Skeletal muscle tissue (tissue), 4 donors: Measurements from ENCODE around the gene IGFBP2. TPM values are rescaled to one million over a fixed set of nuclear protein-coding genes. Genes with fewer than 3 reads are reported as not detected.

Experiments
- H3K27ac ChIP-seq: one replicate; pipeline ENCODE4 v1.7.0; 2013; ENCODE audit warnings: mild to moderate bottlenecking, low read depth, low read length, inconsistent platforms
- H3K27me3 ChIP-seq, 3 donors: one replicate each; pipeline ENCODE4 v1.7.0; 2013; ENCODE audit warnings: low read length in 3 of 3; ENCODE audit not compliant: control insufficient read depth in 3 of 3, insufficient read depth in 3 of 3
- H3K36me3 ChIP-seq, 3 donors: one replicate each; pipeline ENCODE4 v1.7.0; 2013; ENCODE audit warnings: low read length in 3 of 3; ENCODE audit not compliant: control insufficient read depth in 3 of 3, insufficient read depth in 3 of 3
- H3K4me1 ChIP-seq, 3 donors: one replicate each; pipeline ENCODE4 v1.7.0; 2013; ENCODE audit warnings: low read length in 3 of 3, mild to moderate bottlenecking in 3 of 3; ENCODE audit not compliant: control insufficient read depth in 3 of 3, insufficient read depth in 3 of 3
- H3K4me3 ChIP-seq, 3 donors: one replicate each; pipeline ENCODE4 v1.7.0; 2013; ENCODE audit warnings: low read length in 3 of 3
- H3K9ac ChIP-seq, 3 donors: one replicate each; pipeline ENCODE4 v1.7.0; 2013; ENCODE audit warnings: low read length in 3 of 3, mild to moderate bottlenecking in 3 of 3, moderate library complexity in 2 of 3, low read depth in 1 of 3
- H3K9me3 ChIP-seq, 3 donors: one replicate each; pipeline ENCODE4 v1.7.0; 2013; ENCODE audit warnings: low read length in 3 of 3; ENCODE audit not compliant: control insufficient read depth in 3 of 3
- total RNA-seq: library from RNA; depleted of rRNA; stranded (reverse); fragments of >200 nt; gene quantifications from one replicate; pipeline ENCODE4 v1.2.3, GENCODE V29; 2014
- donor health status: Osteomylitis.

The IGFBP2 gene
- total RNA-seq, 1 donor from 2014 or later = 99.7 TPM

- H3K9me3 ChIP-seq = no peaks in the 10 kb centered on the region
- peaks cover 0 to 5% (median 0%) of the 10 kb centered on the region in 3 donors for H3K27me3 ChIP-seq
- H3K9ac ChIP-seq = no peak overlapping the region
- no peak overlapping the region for H3K4me3 ChIP-seq
- no peaks in the 10 kb centered on the region for H3K36me3 ChIP-seq
- H3K27ac ChIP-seq = no peak overlapping the region
- peaks cover 5 to 7% (median 5%) of the 10 kb centered on the region in 3 donors for H3K4me1 ChIP-seq
Observed at GRCh38 chr2:216660496-216660895, 27.3 kb downstream of the IGFBP2 start.

DNA sequence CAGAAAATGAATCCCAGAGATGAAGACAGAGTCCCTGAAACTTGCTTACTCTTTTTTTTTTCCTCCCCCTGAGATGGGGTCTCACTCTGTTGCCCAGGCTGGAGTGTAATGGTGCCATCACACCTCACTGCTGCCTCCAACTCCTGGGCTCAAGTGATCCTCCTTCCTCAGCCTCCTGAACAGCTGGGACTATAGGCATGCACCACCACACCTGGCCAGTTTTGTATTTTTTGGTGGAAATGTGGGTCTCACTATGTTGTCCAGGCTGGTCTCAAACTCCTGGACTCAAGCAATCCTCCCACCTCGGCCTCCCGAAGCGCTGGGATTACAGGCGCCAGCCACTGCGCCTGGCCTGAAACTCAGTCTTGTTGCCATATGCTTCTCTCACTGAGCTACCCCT, 27.8 kb downstream of the IGFBP2 start:
- Histone ChIP-seq H3K27ac (no peak overlapping the region), H3K4me1 (peaks cover 7 to 11% (median 8%) of the 10 kb centered on the region in 3 donors), H3K9me3 (no peaks in the 10 kb centered on the region), H3K4me3 (no peak overlapping the region), H3K36me3 (no peaks in the 10 kb centered on the region), H3K9ac (no peak overlapping the region), H3K27me3 (peaks cover 0 to 5% (median 0%) of the 10 kb centered on the region in 3 donors)

GRCh38 chr2:216661639-216662375, 28.6 kb downstream of the IGFBP2 start:
- H3K4me1 ChIP-seq = peaks cover 7 to 12% (median 8%) of the 10 kb centered on the region in 3 donors
- H3K9me3 ChIP-seq = no peaks in the 10 kb centered on the region
- H3K9ac ChIP-seq = no peak overlapping the region
- H3K27ac ChIP-seq = no peak overlapping the region
- H3K4me3 ChIP-seq = no peak overlapping the region
- H3K36me3 ChIP-seq = no peaks in the 10 kb centered on the region
- H3K27me3 ChIP-seq = peaks cover 0 to 3% (median 0%) of the 10 kb centered on the region in 3 donors

DNA sequence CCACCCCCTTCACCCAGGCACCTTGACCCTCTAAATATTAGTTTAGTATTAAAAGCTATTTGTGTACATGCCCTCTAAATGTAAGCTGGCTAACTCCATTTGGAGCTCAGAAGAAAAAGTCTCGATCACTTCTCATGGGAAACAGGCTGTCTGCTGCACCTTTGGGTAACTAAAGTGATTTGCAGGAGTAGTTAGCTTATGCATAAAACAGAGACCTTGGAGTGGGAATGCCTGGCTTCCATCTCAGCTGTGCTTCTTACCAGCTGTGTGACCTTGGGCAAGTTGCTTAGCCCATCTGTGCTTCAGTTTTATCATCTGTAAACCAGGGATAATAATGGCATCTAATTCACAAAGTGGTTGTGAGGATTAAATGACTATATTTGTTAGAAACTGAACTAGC, 29.9 kb downstream of the IGFBP2 start:
- H3K27ac ChIP-seq = no peak overlapping the region
- no peak overlapping the region for H3K4me3 ChIP-seq
- no peaks in the 10 kb centered on the region for H3K36me3 ChIP-seq
- H3K9me3 ChIP-seq = no peaks in the 10 kb centered on the region
- H3K9ac ChIP-seq = no peak overlapping the region
- peaks cover 7 to 12% (median 8%) of the 10 kb centered on the region in 3 donors for H3K4me1 ChIP-seq
- no peaks in the 10 kb centered on the region for H3K27me3 ChIP-seq

GRCh38 chr2:216663846-216664245, 30.6 kb downstream of the IGFBP2 start:
- H3K9me3 ChIP-seq = no peaks in the 10 kb centered on the region
- H3K36me3 ChIP-seq = no peaks in the 10 kb centered on the region
- H3K4me3 ChIP-seq = no peak overlapping the region
- H3K27me3 ChIP-seq = no peaks in the 10 kb centered on the region
- H3K9ac ChIP-seq = no peak overlapping the region
- H3K27ac ChIP-seq = no peak overlapping the region
- peaks cover 7 to 12% (median 8%) of the 10 kb centered on the region in 3 donors for H3K4me1 ChIP-seq

- H3K27ac ChIP-seq = no peak overlapping the region
- peak overlapping the region in 1 of 3 donors; percentile 33 for H3K9ac ChIP-seq
- H3K36me3 ChIP-seq = no peaks in the 10 kb centered on the region
- peaks cover 7 to 12% (median 8%) of the 10 kb centered on the region in 3 donors for H3K4me1 ChIP-seq
- H3K4me3 ChIP-seq = no peak overlapping the region
- H3K27me3 ChIP-seq = no peaks in the 10 kb centered on the region
- H3K9me3 ChIP-seq = no peaks in the 10 kb centered on the region
Observed at GRCh38 chr2:216664593-216665034, 31.4 kb downstream of the IGFBP2 start.

DNA sequence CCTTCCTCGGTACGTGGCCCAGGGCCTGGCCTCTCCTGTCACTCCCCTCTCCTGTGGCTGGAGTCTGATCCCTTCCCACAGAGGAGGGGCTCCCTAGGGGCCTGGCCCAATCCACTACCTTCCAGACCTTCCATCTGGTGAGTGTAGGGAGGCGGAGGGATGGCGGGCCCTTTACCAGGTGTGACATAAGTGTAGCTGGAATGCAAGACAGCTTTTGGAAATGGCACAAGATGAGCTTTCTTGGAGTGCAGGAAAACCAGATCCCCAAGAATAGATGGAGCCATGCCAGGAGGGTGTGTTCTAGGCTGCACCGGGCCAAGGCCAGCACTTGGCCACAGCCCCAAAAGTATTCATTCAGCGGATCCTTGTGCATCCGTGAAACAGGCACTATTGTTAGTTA, 32.0 kb downstream of the IGFBP2 start:
- Histone ChIP-seq H3K4me3 (no peak overlapping the region), H3K27ac (no peak overlapping the region), H3K9me3 (no peaks in the 10 kb centered on the region), H3K27me3 (no peaks in the 10 kb centered on the region), H3K36me3 (no peaks in the 10 kb centered on the region), H3K9ac (no peak overlapping the region), H3K4me1 (peaks cover 7 to 12% (median 8%) of the 10 kb centered on the region in 3 donors)

- Histone ChIP-seq H3K4me1 (peaks cover 8 to 12% (median 9%) of the 10 kb centered on the region in 3 donors), H3K27me3 (no peaks in the 10 kb centered on the region), H3K27ac (no peak overlapping the region), H3K36me3 (no peaks in the 10 kb centered on the region), H3K9ac (no peak overlapping the region), H3K4me3 (no peak overlapping the region), H3K9me3 (no peaks in the 10 kb centered on the region)
Observed at GRCh38 chr2:216665717-216666116, 32.5 kb downstream of the IGFBP2 start.

DNA sequence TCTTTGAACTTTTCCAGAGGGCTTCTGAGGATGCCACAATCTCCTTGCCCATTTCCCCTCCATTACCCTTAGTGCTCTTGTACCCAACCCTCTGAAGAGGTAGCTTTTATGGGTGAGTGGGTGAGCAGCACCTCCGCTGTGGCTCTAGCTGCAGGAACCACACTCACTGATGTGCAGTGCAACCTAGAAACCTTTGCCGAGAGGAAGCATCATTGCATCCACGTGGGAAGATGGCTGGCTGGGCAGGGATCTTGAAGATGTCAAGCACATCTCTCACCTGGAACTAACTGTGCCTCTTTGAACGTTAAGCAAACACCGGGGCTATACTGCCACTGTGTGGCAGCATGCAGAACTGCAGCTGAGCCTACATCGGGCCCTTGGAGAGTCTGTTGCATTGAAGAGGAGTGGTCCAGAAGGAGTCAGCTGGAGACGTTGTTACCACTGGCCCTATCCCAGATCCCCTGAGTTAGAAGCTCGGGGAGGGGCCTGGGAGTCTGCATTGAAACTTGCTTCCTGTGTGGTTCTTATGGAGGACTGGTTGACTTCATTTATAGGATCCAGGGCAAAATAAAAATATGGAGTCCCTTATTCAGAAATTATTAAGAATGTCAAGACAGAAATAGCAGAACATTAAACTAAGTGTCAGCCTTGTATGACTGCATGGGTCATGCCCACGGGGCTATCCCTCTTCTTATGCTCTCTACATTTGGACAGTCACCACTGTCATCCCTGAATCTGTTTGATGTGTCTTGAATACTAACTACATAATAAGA, 33.4 kb downstream of the IGFBP2 start:
- H3K27me3 ChIP-seq = no peaks in the 10 kb centered on the region
- H3K9ac ChIP-seq = no peak overlapping the region
- no peaks in the 10 kb centered on the region for H3K36me3 ChIP-seq
- H3K4me3 ChIP-seq = no peak overlapping the region
- H3K4me1 ChIP-seq = peaks cover 8 to 12% (median 11%) of the 10 kb centered on the region in 3 donors
- no peaks in the 10 kb centered on the region for H3K9me3 ChIP-seq
- no peak overlapping the region for H3K27ac ChIP-seq
